MM.1S (cell line): ENCODE results near the gene SLC25A41.

Experiments
- EZH2 ChIP-seq: fragments of 300-600 bp; sonication (generic); optimal IDR thresholded peaks from 2 replicates; pipeline ENCODE3; 2017; ENCODE audit warnings: low read depth, mild to moderate bottlenecking, antibody characterized with exemption, low read length, mixed read lengths
- EZH2phosphoT487 ChIP-seq: fragments of 300-600 bp; sonication (generic); IDR thresholded peaks from 2 replicates; pipeline ENCODE4 v1.6.1; 2018; ENCODE audit warnings: antibody characterized with exemption, low read length
- TF ChIP-seq, protein P1 (sequence below): fragments of 300-600 bp; sonication (generic); IDR thresholded peaks from 2 replicates; pipeline ENCODE4 v1.5.1; 2016; ENCODE audit warnings: antibody characterized with exemption, low read length, mixed read lengths

DNA sequence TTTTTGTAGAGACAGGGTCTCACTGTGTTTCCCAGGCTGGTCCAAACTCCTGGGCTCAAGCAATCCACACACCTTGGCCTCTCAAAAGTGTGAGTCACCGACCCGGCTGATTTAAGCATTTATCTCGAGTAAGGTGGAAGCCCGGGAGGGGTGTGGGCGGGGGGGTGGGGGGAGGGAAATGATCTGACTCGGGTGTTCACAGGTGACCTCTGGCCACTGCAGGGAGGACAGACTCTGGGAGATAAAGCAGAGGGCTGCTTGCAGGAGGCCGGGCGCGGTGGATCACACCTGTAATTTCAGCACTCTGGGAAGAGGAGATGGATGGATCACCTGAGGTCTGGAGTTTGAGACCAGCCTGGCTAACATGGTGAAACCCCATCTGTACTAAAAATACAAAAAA, 40.1 kb upstream of the SLC25A41 start:
- TF ChIP-seq EZH2 (no peak), EZH2phosphoT487 (no peak)
- TF ChIP-seq, protein P1, sequence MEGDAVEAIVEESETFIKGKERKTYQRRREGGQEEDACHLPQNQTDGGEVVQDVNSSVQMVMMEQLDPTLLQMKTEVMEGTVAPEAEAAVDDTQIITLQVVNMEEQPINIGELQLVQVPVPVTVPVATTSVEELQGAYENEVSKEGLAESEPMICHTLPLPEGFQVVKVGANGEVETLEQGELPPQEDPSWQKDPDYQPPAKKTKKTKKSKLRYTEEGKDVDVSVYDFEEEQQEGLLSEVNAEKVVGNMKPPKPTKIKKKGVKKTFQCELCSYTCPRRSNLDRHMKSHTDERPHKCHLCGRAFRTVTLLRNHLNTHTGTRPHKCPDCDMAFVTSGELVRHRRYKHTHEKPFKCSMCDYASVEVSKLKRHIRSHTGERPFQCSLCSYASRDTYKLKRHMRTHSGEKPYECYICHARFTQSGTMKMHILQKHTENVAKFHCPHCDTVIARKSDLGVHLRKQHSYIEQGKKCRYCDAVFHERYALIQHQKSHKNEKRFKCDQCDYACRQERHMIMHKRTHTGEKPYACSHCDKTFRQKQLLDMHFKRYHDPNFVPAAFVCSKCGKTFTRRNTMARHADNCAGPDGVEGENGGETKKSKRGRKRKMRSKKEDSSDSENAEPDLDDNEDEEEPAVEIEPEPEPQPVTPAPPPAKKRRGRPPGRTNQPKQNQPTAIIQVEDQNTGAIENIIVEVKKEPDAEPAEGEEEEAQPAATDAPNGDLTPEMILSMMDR: no peak
